Loucy (cell line): Measurements from ENCODE around the gene KIRREL3.

Source experiments
- H2AFZ ChIP-seq: fragments of 200-600 bp; sonication (generic); 2 replicates; pipeline ENCODE4 v1.6.0; 2016; ENCODE audit warnings: antibody characterized with exemption, mild to moderate bottlenecking, low read length, moderate library complexity
- H3F3A ChIP-seq: fragments of 200-600 bp; 2 replicates; pipeline ENCODE4 v1.6.0; 2016; ENCODE audit warnings: antibody characterized with exemption, low read depth, mild to moderate bottlenecking
- H3K27me3 ChIP-seq: fragments of 200-600 bp; sonication (generic); 2 replicates; pipeline ENCODE4 v1.6.1; 2014; ENCODE audit warnings: low read length, mild to moderate bottlenecking; ENCODE audit not compliant: insufficient read depth, poor library complexity, severe bottlenecking
- H3K36me3 ChIP-seq: fragments of 200-600 bp; sonication (generic); 2 replicates; pipeline ENCODE4 v1.6.1; 2016; ENCODE audit warnings: low read length; ENCODE audit not compliant: insufficient read depth
- H3K4me1 ChIP-seq: fragments of 200-600 bp; sonication (generic); 2 replicates; pipeline ENCODE4 v1.5.1; 2014; ENCODE audit warnings: low read length, mild to moderate bottlenecking; ENCODE audit not compliant: insufficient read depth, poor library complexity, severe bottlenecking
- H3K4me2 ChIP-seq: fragments of 200-600 bp; sonication (generic); 2 replicates; pipeline ENCODE4 v1.6.0; 2014; ENCODE audit warnings: antibody characterized with exemption, low read length, low read depth, mild to moderate bottlenecking; ENCODE audit not compliant: poor library complexity, severe bottlenecking
- H3K4me3 ChIP-seq: fragments of 200-600 bp; sonication (generic); 2 replicates; pipeline ENCODE4 v1.5.1; 2014; ENCODE audit warnings: low read length, mild to moderate bottlenecking, mixed read lengths; ENCODE audit not compliant: poor library complexity, severe bottlenecking
- H3K79me2 ChIP-seq: fragments of 200-600 bp; sonication (generic); 2 replicates; pipeline ENCODE4 v1.6.1; 2014; ENCODE audit warnings: low read length; ENCODE audit not compliant: insufficient read depth
- H3K9ac ChIP-seq: fragments of 200-600 bp; sonication (generic); 2 replicates; pipeline ENCODE4 v1.6.0; 2014; ENCODE audit warnings: mild to moderate bottlenecking, low read depth, low read length, moderate library complexity; ENCODE audit not compliant: poor library complexity, severe bottlenecking
- H3K9me2 ChIP-seq: fragments of 200-600 bp; sonication (generic); replicated peaks from 2 replicates; pipeline ENCODE4 v1.6.1; 2016; ENCODE audit warnings: low read depth, low read length, mixed read lengths
- H3K9me3 ChIP-seq: fragments of 200-600 bp; sonication (generic); 2 replicates; pipeline ENCODE4 v1.6.1; 2014; ENCODE audit warnings: mild to moderate bottlenecking, antibody characterized with exemption, low read length, low read depth; ENCODE audit not compliant: insufficient read depth
- H4K20me1 ChIP-seq: fragments of 200-600 bp; sonication (generic); 2 replicates; pipeline ENCODE4 v1.6.0; 2014; ENCODE audit warnings: antibody characterized with exemption, low read length, mild to moderate bottlenecking; ENCODE audit not compliant: insufficient read depth, poor library complexity, severe bottlenecking
- CTCF ChIP-seq: fragments of 200-600 bp; sonication (generic); conservative IDR thresholded peaks from 2 replicates; pipeline ENCODE4 v1.5.1; 2014; ENCODE audit warnings: mild to moderate bottlenecking, antibody characterized with exemption, low read length
- EZH2phosphoT487 ChIP-seq: fragments of 200-600 bp; IDR thresholded peaks from 2 replicates; pipeline ENCODE4 v1.6.1; 2018; ENCODE audit warnings: antibody characterized with exemption, mild to moderate bottlenecking, moderate library complexity, borderline replicate concordance

The KIRREL3 gene

GRCh38 chr11:126628790-126629621 lies 371.6 kb downstream of the KIRREL3 start:
- TF ChIP-seq EZH2phosphoT487 (no peak), CTCF (no peak)
- Histone ChIP-seq H4K20me1 (no peaks in the 10 kb centered on the region), H3K4me2 (no peak overlapping the region), H2AFZ (no peak overlapping the region), H3K27me3 (no peaks in the 10 kb centered on the region), H3K9me2 (no peaks in the 10 kb centered on the region), H3F3A (no peaks in the 10 kb centered on the region), H3K4me1 (no peaks in the 10 kb centered on the region), H3K4me3 (no peak overlapping the region), H3K79me2 (no peaks in the 10 kb centered on the region), H3K9me3 (no peaks in the 10 kb centered on the region), H3K36me3 (no peaks in the 10 kb centered on the region), H3K9ac (no peak overlapping the region)

- Histone ChIP-seq H3K79me2 (no peaks in the 10 kb centered on the region), H4K20me1 (no peaks in the 10 kb centered on the region), H3K36me3 (no peaks in the 10 kb centered on the region), H3K4me1 (no peaks in the 10 kb centered on the region), H3K9ac (no peak overlapping the region), H3K9me2 (no peaks in the 10 kb centered on the region), H3F3A (no peaks in the 10 kb centered on the region), H3K4me2 (no peak overlapping the region), H3K27me3 (no peaks in the 10 kb centered on the region), H3K4me3 (no peak overlapping the region), H3K9me3 (no peaks in the 10 kb centered on the region), H2AFZ (no peak overlapping the region)
- TF ChIP-seq EZH2phosphoT487, result no peak
- TF ChIP-seq CTCF, result no peak
These were observed 372.1 kb downstream of the KIRREL3 start for GRCh38 chr11:126628450-126628789.

GRCh38 chr11:126627421-126627820 lies 373.1 kb downstream of the KIRREL3 start:
- H3K9ac ChIP-seq, result no peak overlapping the region
- no peaks in the 10 kb centered on the region for H3K4me1 ChIP-seq
- no peaks in the 10 kb centered on the region for H3K79me2 ChIP-seq
- no peak overlapping the region for H3K4me2 ChIP-seq
- H2AFZ ChIP-seq, result no peak overlapping the region
- no peaks in the 10 kb centered on the region for H4K20me1 ChIP-seq
- H3K36me3 ChIP-seq, result no peaks in the 10 kb centered on the region
- H3K27me3 ChIP-seq, result no peaks in the 10 kb centered on the region
- TF ChIP-seq CTCF (no peak), EZH2phosphoT487 (no peak)
- H3K9me3 ChIP-seq, result no peaks in the 10 kb centered on the region
- H3K4me3 ChIP-seq, result no peak overlapping the region
- no peaks in the 10 kb centered on the region for H3F3A ChIP-seq
- H3K9me2 ChIP-seq, result no peaks in the 10 kb centered on the region
